HCEC 1CT (cell line): ENCODE measurements around the gene HHAT.

Source experiments
- DNase-seq: peaks from one replicate; pipeline ENCODE4 v3.0.0-alpha.2; 2017

HHAT gene

GRCh38 chr1:210328746-210329503 lies at the start of gene HHAT:
TSS of gene HHAT (plus strand) at chr1:210328902. CDS start at chr1:210348976, 20,074 bp downstream.
- peak; percentile 51 for DNase-seq

- DNase-seq, result no peak
These were observed 48.5 kb upstream of the HHAT start for GRCh38 chr1:210280221-210280620.

- DNase-seq, result no peak
These were observed 40.6 kb upstream of the HHAT start for GRCh38 chr1:210288116-210288515.

GRCh38 chr1:210289248-210289647 lies 39.5 kb upstream of the HHAT start:
- no peak for DNase-seq

GRCh38 chr1:210291081-210291764 lies 37.5 kb upstream of the HHAT start:
- no peak for DNase-seq

GRCh38 chr1:210291786-210292230 lies 36.9 kb upstream of the HHAT start:
- no peak for DNase-seq

- DNase-seq, result no peak
These were observed 36.4 kb upstream of the HHAT start for GRCh38 chr1:210292231-210292871.

GRCh38 chr1:210293171-210293607 lies 35.5 kb upstream of the HHAT start:
- no peak for DNase-seq

- no peak for DNase-seq
These were observed 33.5 kb upstream of the HHAT start for GRCh38 chr1:210294999-210295745.

- DNase-seq, result no peak
These were observed 32.0 kb upstream of the HHAT start for GRCh38 chr1:210296682-210297081.

GRCh38 chr1:210298296-210298695 lies 30.4 kb upstream of the HHAT start:
- DNase-seq, result no peak

GRCh38 chr1:210298936-210299335 lies 29.8 kb upstream of the HHAT start:
- no peak for DNase-seq

GRCh38 chr1:210299501-210299900 lies 29.2 kb upstream of the HHAT start:
- no peak for DNase-seq

GRCh38 chr1:210300923-210301614 lies 27.6 kb upstream of the HHAT start:
- DNase-seq, result no peak

GRCh38 chr1:210301615-210302000 lies 27.1 kb upstream of the HHAT start:
- DNase-seq, result no peak

- DNase-seq, result no peak
These were observed 26.2 kb upstream of the HHAT start for GRCh38 chr1:210302501-210302900.

GRCh38 chr1:210303391-210303790 lies 25.3 kb upstream of the HHAT start:
- DNase-seq, result no peak

GRCh38 chr1:210310562-210311153 lies 18.0 kb upstream of the HHAT start:
- no peak for DNase-seq

- DNase-seq, result no peak
These were observed 16.8 kb upstream of the HHAT start for GRCh38 chr1:210311726-210312493.

GRCh38 chr1:210313046-210313595 lies 15.6 kb upstream of the HHAT start:
- no peak for DNase-seq

- no peak for DNase-seq
These were observed 14.8 kb upstream of the HHAT start for GRCh38 chr1:210313921-210314320.
